DMS53 (cell line): ENCODE measurements around the gene TIMM13.
"Not testable (repeated sequence)": the region's sequence is repeated elsewhere in the genome, so short reads cannot be mapped to it uniquely, and the experiment has no call there.

Source experiments
- DNase-seq: peaks from one replicate; lab custom pipeline; 2025; lab: John Stamatoyannopoulos, UW

TIMM13 gene

DNA sequence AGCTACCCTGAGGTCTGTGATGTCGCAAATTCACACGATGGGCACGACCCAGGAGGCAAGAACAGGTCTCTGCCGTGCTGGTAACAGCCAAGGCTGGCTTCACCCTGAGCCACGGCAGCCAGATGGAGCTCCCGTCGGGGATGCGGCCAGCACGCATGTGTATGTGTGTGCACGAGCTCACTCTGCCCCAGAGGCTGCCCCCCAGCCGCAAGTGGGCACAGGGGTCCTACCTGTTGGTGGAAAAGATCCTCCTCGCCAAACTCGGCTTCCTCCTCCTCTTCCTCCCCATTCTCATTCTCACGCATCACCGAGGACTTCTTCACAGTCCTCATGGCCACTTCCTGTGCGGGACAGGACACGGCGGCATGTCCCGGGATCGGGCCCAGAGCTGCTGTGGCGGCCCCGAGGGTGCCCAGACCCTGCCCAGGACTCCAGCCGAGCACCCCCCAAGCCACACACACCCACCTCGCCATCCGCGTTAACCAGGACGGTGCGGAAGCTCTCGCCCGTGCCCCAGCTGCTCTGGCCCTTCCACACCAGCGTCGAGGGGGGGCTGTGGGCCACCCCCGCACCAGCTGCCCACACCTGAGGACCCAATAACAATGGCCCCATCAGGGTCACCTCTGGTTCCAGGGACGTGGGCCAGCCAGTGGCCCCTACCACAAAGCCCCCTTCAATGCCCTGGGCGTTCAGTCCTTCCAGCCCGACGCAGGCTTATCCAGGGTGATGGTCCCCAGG lies 4.1 kb upstream of the TIMM13 start:
- DNase-seq = no peak

DNA sequence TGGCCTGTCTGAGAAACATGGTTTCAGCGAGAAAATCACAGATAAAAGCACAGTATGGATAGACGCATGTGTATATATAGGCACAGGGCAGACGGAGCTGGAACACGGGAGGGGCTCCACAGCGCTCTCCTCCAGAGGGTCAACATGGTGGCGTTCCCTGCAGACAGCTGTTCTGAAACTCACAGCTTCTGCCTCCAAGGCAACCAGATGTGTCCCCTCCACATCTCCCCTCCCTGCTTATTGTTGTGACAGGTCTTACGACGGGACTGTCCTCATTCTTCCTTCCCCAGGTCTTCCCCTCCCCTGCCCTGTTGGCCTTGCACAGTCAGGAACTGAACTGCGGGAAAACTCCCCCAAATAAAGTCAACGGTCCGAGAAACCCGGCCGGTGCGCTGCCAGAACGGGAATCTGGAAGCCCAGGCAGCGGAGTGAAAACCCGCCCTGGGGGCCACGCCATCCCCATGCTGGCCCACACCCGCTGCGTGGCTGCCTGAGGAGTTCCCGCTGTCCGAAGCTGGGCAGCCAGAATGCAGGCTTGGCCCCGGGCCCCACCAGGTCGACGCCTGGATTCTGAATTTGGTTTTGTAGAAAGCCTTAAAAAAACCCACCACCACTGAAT lies 2.6 kb upstream of the TIMM13 start:
- no peak for DNase-seq

DNA sequence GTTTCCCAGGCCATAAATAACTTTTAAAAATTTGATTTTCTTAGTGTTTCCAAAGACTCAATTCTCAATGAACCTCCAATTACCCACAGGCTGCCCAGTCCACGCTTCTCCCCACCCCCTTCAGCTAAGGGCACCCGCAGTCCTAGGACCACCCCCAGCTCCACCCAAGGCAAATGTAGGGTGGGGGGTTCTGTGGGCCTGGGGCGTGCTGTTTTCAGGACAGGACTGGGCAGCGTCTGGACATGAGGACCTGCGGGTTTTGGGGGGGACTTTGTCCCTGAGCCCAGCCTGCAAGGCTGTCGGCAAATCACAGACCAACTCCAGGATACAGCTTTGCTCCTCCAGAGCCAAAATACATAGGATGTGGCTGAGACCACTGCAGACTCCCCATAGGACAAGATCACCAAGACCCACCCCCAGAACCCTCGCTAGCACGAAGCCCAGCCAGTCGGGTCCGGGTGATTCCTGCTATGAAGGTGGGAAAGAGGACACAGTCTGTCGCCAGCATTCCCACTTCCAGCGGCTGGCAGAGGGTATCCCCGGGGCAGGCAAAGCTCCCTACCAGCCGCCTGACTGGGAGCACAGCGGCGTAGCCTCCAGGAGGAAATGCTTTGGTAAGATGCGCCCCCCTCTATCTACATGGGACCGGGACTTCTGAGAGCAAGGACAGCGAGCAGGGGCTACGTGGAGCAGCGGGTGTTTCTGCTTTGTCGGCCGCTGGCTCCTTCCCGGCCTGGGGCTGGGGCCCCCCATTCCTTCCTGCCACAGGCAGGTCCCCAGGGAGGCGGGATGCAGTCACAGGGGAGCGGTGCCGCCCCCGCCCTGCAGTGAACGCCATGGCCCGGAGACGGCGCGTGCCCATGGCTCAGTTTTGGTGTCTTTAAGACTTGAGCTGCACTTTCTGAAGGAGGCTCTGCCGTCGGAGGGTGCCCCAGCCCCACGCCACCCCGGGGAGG lies 1.6 kb upstream of the TIMM13 start:
- no peak for DNase-seq

DNA sequence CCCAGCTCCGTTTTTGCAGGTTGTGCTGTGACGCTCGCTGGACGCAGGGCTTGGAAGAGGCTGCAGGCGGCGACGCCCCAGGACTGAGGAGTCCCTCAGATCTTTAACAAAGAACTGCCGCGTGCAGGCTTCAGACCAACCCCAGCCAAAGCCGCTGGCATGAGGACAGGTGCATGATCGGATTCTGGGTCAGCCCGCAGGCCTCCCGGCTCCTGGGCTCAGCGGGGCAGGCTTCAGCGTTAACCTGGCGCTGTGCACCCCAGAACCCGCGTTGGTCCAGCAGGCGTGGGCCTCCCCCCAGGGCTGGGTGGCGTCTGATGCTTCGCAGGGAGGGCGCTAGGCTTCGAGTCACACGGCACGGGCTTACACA lies 920 bp upstream of the TIMM13 start:
- peak; percentile 84 for DNase-seq

DNA sequence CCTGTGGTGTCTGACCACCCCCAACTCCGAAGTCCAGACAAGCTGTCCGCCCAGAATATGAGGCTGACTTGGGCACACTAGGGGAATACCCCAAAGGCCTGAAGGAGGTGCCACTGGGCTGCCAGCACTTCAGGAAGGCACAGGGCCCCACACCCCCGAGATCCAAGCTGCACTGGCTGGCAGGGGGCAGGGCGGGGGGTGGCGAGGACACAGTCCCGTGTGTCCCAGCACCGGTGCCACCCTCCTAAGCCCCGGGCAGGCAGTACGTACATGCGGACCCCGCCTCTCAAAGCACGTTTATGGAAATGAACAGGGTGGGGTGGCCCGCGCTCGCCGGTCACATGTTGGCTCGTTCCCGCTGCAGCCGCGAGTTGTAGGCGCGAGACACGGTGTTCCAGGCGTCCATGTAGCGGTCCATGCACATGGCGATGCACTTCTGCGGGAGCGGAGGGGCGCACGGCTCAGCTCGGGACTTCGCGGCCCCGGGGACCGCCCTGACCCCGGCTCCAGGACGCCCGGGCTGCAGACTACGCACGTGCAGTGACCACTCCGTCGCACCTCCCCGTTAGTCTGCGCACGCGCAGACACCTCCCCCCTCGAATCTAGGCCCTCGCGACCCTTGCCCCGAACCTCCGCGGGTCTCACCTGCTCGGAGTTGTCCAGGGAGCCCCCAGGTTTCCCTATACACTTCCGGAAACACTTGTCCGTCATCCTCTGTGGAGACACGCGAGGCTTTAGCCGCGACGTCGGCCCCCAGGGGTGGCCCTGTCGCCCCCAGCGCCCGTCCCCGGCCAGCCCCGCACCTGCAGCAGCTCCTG lies 566 bp downstream of the TIMM13 start:
- peak; percentile 60 for DNase-seq

DNA sequence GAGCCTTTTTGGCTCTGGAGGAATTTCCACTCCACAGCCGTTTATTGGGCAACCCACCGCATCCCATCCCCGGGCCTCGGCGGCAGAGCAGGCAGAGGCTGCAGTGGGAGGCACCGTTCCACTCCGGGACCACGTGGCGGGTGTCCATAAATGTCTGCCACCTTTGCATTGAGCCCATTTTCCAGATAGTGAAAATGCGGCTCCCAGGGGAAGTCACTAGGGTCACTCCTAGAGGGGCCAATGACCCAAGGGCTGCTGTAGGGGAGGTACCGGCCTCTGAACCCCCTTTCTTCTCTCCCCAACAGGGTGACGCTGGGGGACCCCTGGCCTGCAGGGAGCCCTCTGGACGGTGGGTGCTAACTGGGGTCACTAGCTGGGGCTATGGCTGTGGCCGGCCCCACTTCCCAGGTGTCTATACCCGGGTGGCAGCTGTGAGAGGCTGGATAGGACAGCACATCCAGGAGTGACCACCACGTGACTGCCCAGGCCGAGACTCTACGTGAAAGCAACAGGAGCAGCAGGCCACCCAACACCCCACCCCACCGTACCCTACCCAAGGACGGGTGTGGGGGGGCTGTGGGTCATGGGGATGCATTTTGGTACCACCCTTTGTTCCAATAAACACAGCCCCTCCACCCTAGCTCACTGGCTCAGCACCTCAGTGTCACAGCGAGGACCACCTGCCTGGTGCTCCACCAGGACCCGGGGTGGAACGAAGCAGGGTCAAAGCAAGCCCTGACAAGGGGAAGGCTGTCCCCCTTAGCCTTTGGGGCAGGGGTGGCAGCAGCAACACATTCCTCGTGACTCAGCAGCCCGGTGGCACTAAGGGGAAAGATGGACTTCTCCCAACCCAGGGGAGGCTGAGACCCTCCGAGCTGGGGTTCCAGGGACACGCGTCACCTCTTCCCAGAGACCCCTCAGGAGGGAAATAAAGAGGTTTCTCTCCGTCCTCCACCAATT lies 1.5 kb downstream of the TIMM13 start:
- DNase-seq = no peak

DNA sequence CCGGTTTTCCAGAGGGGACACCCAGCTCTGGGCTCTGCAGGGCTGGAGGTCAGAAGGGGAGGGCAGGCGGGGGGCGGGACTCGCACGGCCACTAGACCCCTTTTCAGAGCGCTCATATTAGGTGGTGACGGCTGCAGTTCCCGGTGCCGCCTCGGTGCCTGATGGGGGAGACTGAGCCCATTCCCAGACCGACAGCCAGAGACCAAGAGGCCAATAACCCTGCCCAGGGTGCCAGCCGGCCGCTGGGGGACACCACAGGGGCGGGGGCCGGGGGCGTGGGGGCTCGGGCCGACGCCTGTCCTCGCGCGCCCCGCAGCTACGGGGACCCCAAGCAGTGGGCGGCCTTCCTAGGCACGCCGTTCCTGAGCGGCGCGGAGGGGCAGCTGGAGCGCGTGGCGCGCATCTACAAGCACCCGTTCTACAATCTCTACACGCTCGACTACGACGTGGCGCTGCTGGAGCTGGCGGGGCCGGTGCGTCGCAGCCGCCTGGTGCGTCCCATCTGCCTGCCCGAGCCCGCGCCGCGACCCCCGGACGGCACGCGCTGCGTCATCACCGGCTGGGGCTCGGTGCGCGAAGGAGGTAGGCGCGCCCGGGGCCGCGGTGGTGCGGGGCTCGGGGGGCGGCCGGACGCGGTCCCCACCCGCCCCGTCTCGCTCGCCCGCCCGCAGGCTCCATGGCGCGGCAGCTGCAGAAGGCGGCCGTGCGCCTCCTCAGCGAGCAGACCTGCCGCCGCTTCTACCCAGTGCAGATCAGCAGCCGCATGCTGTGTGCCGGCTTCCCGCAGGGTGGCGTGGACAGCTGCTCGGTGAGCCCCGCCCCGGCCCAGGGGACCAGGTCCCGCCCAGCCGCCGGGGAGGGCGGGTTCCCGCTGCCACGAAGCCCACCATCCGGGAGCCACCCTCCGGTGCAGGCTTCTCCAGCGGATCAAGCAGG lies 2.4 kb downstream of the TIMM13 start:
- DNase-seq = no peak

DNA sequence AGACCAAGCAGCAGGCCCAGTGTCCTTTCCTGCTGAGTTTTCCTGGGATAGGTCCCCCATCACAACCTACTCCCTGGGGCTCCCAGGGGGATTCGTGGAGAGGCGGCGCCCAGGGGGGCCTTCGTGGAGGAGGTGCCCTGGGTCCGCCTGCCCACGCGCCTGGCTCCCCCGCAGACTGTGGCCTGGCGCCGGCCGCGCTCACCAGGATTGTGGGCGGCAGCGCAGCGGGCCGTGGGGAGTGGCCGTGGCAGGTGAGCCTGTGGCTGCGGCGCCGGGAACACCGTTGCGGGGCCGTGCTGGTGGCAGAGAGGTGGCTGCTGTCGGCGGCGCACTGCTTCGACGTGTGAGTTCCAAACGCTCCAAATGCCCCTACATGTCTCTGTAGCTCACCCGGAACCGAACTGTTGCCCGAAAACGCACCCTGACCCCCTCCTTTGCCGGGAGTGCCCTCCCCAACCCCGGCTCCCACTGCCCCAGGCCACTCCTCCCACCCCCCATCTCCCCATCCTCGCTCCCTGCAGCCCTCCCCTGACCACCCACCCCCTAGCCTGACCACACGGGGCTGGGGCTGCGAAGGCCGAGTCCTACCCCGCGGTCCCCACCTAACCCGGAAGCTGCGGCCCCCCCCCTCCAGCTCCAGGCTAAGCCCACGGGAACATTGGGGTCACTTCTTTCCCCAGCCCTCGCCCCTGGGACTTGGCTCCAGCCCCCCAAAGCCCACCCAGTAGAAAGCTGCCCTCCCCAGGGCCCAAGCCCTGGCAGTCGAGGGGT lies 3.3 kb downstream of the TIMM13 start:
- DNase-seq = no peak

DNA sequence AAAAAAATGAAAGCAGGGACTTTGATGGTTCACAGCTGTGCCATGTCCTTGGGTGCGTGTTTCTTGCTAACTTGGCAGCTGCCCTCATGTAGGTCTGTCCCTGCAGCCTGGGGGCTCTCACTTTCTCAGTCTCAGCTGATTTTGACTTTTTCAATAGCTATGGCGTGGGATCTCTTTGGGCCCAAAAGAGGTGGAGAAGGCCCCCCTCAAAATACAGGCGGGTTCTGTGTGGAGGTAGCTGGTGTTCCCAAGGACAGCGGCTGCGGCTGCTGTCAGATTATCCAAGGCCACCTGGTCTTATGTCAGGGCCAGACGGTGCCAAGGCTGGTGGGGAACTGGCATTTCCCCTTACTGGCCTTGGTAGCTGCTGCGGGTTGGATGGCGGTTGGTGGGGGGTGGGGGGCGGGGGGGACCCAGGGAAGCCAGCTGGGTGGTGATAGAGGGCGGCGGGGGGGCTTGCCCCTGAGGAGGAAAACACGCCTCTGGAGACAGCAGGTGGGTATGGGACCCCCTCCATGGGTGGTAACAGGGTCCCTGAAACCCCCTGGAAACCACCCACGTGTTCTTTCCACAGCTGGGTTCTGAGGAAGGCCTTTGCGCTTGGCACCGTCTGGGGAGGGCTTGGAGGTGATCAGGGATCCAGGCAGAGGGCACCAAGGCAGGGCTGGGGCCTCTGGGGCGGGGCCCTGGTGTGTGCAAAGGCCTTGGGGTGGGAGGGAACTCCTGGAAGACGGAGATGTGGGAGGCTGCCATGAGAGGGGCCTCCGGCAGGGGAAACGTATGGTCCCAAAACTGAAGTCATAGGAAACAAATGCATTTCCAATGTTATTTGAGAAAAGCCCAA lies 4.1 kb downstream of the TIMM13 start:
- DNase-seq = no peak

DNA sequence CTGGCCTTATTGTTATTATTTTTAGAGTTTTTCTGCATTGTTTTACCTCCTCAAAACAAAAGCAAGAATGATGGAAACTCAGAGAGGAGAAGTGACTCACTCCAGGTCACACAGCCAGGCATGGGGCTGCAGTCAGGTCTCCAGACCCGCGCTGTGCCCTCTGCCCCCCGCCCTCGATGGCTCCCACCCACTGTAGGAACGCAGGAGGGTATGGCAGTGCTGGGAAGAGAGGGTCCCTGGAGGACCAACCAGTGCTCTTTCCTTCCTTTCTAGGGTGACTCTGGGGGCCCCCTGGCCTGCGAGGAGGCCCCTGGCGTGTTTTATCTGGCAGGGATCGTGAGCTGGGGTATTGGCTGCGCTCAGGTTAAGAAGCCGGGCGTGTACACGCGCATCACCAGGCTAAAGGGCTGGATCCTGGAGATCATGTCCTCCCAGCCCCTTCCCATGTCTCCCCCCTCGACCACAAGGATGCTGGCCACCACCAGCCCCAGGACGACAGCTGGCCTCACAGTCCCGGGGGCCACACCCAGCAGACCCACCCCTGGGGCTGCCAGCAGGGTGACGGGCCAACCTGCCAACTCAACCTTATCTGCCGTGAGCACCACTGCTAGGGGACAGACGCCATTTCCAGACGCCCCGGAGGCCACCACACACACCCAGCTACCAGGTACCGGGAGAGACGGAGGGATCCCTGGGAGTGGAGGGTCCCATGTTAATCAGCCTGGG lies 5.6 kb downstream of the TIMM13 start:
- no peak for DNase-seq

DNA sequence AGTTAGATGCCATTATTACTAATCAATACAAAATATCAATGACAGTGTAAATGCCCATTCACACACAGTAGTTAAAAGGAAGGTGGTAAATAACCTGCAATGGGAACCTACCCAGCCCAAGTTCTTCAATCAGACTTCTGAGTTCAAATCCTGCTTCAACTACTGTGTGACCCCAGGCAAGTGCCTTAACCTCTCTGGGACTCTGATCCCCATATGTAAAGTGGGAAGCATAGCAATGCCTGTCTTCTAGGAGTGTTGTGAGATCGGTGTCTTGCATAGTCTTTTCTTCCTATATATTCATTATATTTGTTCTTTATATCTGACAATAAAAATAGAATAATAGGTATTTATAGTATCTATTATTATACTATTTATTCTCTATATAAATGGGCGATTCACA lies 6.9 kb downstream of the TIMM13 start:
- DNase-seq = no peak

DNA sequence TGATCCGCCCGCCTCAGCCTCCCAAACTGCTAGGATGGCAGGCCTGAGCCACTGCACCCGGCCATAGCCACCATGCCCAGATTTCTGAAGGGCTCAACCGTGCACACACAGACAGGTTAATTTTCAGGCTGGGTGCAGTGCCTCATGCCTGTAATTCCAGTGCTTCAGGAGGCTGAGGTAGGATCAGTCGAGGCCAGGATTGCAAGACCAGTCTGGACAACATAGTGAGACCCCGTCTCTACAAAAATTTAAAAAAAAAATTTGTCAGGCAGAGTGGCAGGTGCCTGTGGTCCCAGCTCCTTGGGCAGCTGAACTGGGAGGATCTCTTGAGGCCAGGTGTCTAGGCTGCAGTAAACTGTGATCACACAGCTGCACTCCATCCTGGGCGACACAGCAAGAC lies 7.6 kb downstream of the TIMM13 start:
- no peak for DNase-seq

DNA sequence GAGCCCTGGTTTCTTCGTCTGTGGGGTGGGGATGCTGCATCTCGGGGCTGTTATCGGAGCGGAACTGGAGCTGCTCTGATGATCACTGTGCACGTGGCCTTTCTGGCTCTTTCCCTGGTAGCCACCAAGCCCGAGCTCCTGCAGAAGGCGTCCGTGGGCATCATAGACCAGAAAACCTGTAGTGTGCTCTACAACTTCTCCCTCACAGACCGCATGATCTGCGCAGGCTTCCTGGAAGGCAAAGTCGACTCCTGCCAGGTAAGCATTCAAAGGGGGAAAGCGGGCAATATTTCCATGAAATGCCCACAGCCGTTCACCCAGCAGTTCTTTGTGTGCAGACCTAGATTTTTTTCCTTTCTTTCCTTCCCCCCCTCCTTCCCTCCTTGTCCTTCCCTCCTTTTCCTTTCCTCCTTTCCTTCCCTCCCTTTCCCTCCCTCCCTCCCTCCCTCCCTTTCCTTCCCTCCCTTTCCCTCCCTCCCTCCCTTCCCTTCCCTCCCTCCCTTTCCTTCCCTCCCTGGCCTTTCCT lies 9.4 kb downstream of the TIMM13 start:
- DNase-seq = no peak

DNA sequence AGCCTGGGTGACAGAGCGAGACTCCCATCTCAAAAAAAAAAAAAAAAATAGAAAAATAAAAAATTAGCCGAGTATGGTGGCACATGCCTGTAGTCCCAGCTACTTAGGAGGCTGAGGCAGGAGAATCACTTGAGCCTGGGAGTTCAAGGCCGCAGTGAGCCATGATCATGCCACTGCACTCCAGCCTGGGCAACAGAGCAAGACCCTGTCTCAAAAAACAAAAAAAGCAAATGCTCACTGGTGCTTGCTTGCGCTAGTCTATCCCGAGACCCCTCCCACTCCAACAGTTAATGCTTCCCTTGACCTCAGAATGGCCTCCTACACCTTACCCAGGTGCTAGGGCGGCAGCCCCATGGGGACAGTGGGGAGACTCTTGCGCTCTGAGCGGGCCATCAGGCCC lies 9.9 kb downstream of the TIMM13 start:
- DNase-seq = not testable (repeated sequence)

DNA sequence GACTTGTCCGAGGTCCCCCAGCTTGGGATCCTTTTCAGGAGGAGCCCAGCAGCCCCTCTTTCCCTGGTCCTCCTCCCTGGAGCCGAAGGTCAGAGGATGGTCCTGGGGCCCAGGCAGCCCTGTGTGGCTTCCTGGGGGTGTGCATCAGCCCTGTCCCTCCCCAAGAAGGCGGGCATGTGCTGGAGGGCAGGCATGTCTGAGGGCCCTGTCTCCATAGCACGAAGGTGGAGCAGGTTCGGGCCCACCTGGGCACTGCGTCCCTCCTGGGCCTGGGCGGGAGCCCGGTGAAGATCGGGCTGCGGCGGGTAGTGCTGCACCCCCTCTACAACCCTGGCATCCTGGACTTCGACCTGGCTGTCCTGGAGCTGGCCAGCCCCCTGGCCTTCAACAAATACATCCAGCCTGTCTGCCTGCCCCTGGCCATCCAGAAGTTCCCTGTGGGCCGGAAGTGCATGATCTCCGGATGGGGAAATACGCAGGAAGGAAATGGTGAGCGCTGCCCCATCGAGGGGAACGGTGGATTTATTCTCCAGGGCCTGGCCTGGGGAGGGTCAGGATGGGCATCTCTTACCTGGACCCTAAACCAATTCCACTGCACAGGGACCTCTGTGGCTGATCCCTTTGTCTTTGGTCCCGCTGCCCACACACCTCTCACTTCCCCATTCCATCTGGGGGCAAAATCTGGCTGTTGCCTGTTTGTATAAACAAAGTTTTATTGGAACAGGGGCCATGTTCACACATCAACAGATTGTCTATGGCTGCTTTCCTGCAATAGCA lies 10.9 kb downstream of the TIMM13 start:
- no peak for DNase-seq

DNA sequence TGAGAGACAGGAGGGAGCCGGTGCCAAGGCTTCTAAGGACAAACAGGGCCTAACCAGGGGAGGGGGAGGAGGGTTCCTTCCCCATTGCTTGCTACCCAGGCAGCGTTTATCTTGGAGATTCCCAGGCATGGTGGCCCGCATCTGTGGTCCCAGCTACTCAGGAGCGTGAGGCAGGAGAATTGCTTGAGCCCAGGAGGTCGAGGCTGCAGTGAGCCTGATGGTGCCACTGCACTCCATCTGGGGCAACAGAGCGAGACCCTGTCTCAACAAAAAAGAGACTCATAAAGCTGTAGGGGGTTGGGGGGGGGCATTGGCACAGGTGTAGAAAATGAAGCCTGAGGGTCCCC lies 11.4 kb downstream of the TIMM13 start:
- DNase-seq = no peak
